PFSK-1 (cell line): ENCODE measurements around the gene KLHL17.

Experiments used
- FOXP2 ChIP-seq: optimal IDR thresholded peaks from 2 replicates; pipeline ENCODE3; 2011; ENCODE audit warnings: borderline replicate concordance, control low read depth, inconsistent platforms; ENCODE audit not compliant: insufficient read depth; ENCODE audit errors: extremely low read length, extremely low read depth
- POLR2AphosphoS5 ChIP-seq: IDR thresholded peaks from 2 replicates; pipeline ENCODE4 v1.6.1; 2012; ENCODE audit warnings: low read depth, mild to moderate bottlenecking, control low read depth, low read length, moderate library complexity
- SIN3A ChIP-seq: IDR thresholded peaks from 2 replicates; pipeline ENCODE4 v1.6.1; 2012; ENCODE audit warnings: mild to moderate bottlenecking, low read length, moderate library complexity, borderline replicate concordance; ENCODE audit not compliant: insufficient read depth
- TAF1 ChIP-seq: IDR thresholded peaks from 2 replicates; pipeline ENCODE4 v1.6.1; 2012; ENCODE audit warnings: low read length, control low read depth, borderline replicate concordance; ENCODE audit not compliant: insufficient read depth
- TF ChIP-seq, protein P1 (sequence below), 2 experiments: IDR thresholded peaks; 2 replicates each; pipeline versions ENCODE4 v1.6.1 to v1.8.0; 2011 to 2012; ENCODE audit warnings: low read depth in 2 of 2, low read length in 2 of 2, control low read depth in 1 of 2, inconsistent platforms in 1 of 2, mild to moderate bottlenecking in 1 of 2, moderate library complexity in 1 of 2; ENCODE audit not compliant: insufficient read depth in 1 of 2

DNA sequence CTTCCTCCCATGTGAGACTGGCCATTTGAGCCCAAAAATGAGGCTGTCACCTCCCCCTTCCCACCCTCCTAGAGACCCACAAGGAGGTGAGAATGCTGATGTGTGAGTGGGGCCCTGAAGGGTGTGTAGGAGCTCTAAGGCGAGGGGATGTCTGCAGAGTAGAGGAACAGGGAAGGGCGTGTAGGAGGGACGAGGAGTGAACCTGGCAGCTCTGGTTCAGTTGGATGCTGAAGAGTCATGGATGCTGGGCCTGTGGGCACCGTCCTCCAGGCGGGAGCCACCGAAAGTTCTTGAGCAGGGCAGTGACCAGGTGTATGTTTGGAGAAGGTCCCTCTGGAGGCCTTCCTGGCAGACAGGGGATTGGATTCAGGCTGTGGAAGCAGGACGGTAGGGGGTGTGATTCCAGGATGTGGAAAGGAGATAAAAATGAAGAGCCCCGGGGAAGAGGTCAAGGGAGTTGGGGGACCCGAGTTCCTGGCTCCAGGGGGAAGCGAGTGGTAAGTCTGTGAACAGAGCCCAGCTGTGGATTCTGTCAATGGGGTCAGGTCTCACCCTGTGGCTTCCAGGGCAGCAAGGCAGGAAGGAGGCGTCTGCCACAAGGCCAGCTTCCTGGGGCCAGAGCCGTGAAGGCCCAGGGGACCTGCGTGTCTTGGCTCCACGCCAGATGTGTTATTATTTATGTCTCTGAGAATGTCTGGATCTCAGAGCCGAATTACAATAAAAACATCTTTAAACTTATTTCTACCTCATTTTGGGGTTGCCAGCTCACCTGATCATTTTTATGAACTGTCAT is 28.8 kb upstream of the KLHL17 start:
- TF ChIP-seq TAF1 = no peak
- TF ChIP-seq SIN3A = no peak
- TF ChIP-seq, protein P1, sequence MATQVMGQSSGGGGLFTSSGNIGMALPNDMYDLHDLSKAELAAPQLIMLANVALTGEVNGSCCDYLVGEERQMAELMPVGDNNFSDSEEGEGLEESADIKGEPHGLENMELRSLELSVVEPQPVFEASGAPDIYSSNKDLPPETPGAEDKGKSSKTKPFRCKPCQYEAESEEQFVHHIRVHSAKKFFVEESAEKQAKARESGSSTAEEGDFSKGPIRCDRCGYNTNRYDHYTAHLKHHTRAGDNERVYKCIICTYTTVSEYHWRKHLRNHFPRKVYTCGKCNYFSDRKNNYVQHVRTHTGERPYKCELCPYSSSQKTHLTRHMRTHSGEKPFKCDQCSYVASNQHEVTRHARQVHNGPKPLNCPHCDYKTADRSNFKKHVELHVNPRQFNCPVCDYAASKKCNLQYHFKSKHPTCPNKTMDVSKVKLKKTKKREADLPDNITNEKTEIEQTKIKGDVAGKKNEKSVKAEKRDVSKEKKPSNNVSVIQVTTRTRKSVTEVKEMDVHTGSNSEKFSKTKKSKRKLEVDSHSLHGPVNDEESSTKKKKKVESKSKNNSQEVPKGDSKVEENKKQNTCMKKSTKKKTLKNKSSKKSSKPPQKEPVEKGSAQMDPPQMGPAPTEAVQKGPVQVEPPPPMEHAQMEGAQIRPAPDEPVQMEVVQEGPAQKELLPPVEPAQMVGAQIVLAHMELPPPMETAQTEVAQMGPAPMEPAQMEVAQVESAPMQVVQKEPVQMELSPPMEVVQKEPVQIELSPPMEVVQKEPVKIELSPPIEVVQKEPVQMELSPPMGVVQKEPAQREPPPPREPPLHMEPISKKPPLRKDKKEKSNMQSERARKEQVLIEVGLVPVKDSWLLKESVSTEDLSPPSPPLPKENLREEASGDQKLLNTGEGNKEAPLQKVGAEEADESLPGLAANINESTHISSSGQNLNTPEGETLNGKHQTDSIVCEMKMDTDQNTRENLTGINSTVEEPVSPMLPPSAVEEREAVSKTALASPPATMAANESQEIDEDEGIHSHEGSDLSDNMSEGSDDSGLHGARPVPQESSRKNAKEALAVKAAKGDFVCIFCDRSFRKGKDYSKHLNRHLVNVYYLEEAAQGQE (IDR thresholded peaks at IDR 0.05; ENCODE audit: insufficient read depth in 1 of 2, low read depth in 2 of 2, low read length in 2 of 2) = no peak
- no peak for TF ChIP-seq POLR2AphosphoS5
- TF ChIP-seq FOXP2 = no peak
